Measurements from ENCODE around the gene TVP23C.

The TVP23C gene

GRCh38 chr17:15494821-15495220, 68.5 kb downstream of the TVP23C start:
- DNase-seq, result no peak

GRCh38 chr17:15493693-15494035, 69.6 kb downstream of the TVP23C start:
- DNase-seq, result no peak

GRCh38 chr17:15492791-15493692, 70.2 kb downstream of the TVP23C start:
- no peak for DNase-seq

GRCh38 chr17:15492186-15492585, 71.1 kb downstream of the TVP23C start:
- no peak for DNase-seq

- peak; percentile 99 for DNase-seq
Measured at GRCh38 chr17:15490634-15491261, 72.5 kb downstream of the TVP23C start.

- DNase-seq, result no peak
Measured at GRCh38 chr17:15488557-15488956, 74.7 kb downstream of the TVP23C start.

GRCh38 chr17:15485045-15485444, 78.2 kb downstream of the TVP23C start:
- no peak for DNase-seq

GRCh38 chr17:15483431-15483830, 79.9 kb downstream of the TVP23C start:
- peak; percentile 56 for DNase-seq

GRCh38 chr17:15482476-15482875, 80.8 kb downstream of the TVP23C start:
- no peak for DNase-seq

- no peak for DNase-seq
Measured at GRCh38 chr17:15481481-15481880, 81.8 kb downstream of the TVP23C start.

GRCh38 chr17:15480204-15480603, 83.1 kb downstream of the TVP23C start:
- DNase-seq, result no peak

GRCh38 chr17:15479703-15480102, 83.6 kb downstream of the TVP23C start:
- no peak for DNase-seq

- DNase-seq, result no peak
Measured at GRCh38 chr17:15478845-15479244, 84.4 kb downstream of the TVP23C start.

- no peak for DNase-seq
Measured at GRCh38 chr17:15475631-15476354, 87.5 kb downstream of the TVP23C start.

- DNase-seq, result no peak
Measured at GRCh38 chr17:15472891-15473290, 90.4 kb downstream of the TVP23C start.

GRCh38 chr17:15470536-15470935, 92.7 kb downstream of the TVP23C start:
- DNase-seq, result no peak

GRCh38 chr17:15469260-15469659, 94.0 kb downstream of the TVP23C start:
- no peak for DNase-seq

- DNase-seq, result no peak
Measured at GRCh38 chr17:15468126-15468525, 95.2 kb downstream of the TVP23C start.

- DNase-seq, result no peak
Measured at GRCh38 chr17:15467592-15467991, 95.7 kb downstream of the TVP23C start, which contains the start of gene CDRT4. CDRT4 (minus strand) TSS chr17:15467621; CDS start chr17:15440238, 27,383 bp downstream.

- no peak for DNase-seq
Measured at GRCh38 chr17:15466131-15466530, 97.2 kb downstream of the TVP23C start.

GRCh38 chr17:15465045-15465701, 98.1 kb downstream of the TVP23C start:
- DNase-seq, result no peak

- no peak for DNase-seq
Measured at GRCh38 chr17:15464231-15464985, 98.9 kb downstream of the TVP23C start.
